Posterior vena cava (tissue), 2 donors: ENCODE data around the gene EPB41L1. TPM values are rescaled to one million over a fixed set of nuclear protein-coding genes. Genes with fewer than 3 reads are reported as not detected.

Experiments used
- DNase-seq: peaks from one replicate; pipeline ENCODE4 v3.0.0-alpha.2; 2020; ENCODE audit warnings: low spot score
- intact Hi-C, 2 donors: fragments of 100-400 bp; cut with DNase I; formaldehyde crosslinking; loops; one replicate each; pipeline versions ENCODE4 v1.14.1 to v1.14.2; 2022 to 2023
- total RNA-seq, 2 donors: library from RNA; stranded (reverse); fragmentation: NEBNext Ultra II Directional; extraction: Animal tissue kit (Norgen Biotek cat#: 25700); gene quantifications; one replicate each; pipeline ENCODE4 v1.2.1, GENCODE V29; 2021
- donor health status: DM: yes; HTN: yes; CAD: no.
- donor health status: DM: yes; HTN: yes; CAD: no.

EPB41L1 gene
- total RNA-seq, 2 donors from 2014 or later: 39.3 to 58.2 TPM

DNA sequence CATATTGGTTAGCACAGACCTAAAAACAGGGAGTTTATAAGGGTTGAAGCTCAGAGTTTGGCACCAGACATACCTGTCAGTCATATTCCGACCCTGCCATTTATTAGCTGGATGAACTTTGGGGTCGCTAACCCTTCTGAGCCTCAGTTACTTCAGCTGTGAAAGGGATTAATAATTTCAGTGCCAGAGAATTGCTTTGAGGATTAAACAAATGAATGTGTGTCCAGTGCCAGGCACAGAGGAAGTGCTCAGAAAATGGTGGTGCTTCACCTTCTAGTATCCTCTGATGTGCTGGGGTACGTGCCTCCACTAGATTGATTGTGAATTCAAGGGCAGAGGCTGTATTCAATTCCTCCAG lies 4.1 kb upstream of the EPB41L1 start:
- no peak for DNase-seq
- intact Hi-C loops: no loop called here

DNA sequence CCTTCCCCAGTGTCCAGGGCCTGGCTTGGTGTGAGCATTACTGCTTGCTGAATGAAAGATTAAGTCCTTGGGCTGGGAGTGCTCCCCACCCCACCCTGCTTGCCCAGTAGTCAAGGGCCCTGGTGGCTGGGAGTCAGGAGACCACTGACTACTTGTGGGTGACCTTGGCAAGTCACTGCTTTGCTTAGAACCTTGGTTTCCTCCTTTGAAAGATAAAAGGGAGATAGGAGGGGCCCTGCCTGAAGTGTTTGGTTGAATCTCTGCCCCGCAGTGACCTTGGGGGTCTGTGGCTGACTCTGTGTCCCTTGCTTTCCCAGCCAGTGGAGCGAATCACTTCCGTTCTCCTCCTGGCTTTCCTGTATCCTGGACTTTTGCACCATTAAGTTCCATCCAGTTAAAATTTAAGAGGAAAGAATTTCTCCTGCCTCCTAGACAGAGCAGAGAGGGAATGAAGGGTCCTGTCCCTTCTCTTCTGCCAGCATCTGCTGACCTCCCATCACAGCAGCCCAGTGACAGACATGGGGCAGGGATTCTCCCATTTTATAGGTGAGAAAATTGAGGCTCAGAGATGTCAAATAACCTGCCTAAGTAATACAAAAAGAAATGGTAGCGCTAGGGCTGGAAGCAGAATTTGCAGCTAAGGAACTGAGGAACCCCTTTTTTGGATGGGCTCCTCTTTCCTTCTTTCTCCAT lies 3.5 kb upstream of the EPB41L1 start:
- no peak for DNase-seq
- intact Hi-C loops: no loop called here

DNA sequence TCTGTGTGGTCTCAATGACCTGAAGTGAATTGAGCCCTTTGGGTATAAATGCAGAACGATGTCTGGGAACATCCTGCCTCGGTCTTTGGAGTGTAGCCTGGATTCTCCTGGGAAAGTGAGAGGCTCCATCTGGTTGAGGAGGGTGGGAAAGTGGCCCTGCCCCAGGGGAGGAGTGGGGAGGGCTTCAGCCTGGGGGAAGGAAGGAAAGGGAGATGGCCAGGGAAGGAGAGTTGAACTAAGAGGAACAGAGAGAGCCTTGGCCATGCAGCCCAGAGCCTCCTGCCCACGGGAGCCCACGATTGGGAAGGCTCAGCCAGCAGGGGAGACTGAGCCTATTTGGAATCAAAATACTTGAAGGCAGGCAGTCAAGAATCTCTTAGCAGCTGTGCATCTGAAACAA lies 2.3 kb upstream of the EPB41L1 start:
- intact Hi-C loops: no loop called here
- no peak for DNase-seq

DNA sequence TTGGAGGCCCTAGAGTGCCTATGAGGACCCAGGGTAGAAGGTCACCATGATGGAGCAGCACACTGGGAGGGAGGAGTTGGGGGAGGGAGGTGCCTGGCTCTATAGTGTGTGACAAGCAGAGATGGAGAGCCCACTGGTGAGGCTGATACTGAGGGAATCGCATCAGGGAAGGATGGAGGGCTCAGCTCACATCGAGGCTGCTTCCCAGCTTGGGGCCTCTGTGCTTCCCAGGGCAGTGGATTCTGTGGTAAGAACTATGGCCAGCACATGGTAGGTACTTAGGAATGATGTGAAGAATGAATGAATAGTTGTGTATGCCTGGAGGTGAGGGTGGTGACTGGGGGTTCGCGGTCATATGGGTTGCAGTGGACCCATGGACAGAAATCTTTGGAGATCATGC lies 1.3 kb upstream of the EPB41L1 start:
- no peak for DNase-seq
- intact Hi-C loops: no loop called here

DNA sequence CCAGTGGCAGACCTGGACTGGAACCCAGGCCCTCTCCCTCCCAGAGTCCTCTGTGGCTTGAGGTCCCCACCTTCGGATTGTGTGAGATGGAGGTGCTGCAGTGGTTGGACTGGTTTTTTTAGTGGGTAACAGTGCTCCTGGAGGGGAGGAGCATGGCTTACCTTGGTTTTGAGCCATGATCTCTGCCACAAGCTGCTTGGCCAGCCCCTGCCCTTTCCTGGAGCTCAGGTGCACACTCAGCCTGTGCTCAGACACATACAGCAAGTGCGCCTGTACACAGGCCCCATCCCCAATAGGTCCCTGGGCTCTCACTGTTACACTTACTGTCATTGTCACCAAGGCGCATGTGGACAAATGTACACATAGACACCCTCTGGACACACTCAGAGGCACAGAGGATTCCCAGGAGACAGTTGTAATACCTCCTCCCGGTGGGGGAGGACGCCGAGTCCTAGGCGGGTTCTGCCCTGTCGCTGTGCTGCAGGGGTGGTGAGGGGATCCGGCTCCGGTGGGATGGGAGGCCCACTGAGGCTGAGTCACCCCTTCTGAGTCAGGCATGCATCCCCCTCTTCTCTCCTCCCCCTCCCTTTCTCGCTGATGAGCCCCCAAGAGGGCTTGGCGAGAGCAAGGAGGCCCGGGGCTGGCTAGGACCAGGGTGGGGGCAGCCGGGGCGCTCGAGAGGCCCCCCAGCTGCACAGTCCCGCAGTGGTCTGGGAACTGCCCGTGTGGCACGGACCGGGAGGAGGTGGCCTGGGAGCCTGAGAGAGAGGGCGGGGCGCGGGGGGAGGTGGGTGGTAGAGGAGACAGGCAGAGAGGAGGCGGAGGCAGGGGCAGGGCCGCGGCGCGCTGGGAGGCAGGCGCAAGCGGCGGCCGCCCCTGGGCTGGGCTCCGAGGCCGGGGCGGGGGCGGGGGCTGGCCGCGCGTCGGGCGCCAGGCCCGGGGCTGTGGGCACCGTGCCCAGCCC lies 522 bp upstream of the EPB41L1 start:
- intact Hi-C loops: no loop called here

DNA sequence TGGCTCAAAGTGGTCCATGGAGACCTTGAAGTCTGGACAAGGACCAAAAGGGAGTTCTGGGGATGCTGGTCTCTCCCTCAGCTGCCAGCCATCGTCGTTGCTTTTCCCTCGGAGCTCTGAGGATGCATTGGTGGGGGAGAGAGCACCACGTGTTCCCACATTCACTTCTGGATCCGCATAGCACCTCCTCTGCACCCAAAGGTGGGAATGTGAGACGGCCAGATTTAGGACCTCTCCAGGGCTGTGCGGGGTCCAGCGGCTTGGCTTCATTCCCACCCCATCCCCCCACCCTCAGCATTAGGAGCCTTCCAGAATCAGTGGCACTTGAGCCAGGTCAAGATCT lies 1.1 kb downstream of the EPB41L1 start:
- intact Hi-C loops: loop anchor here in 1 of 2 donors (5.0 kb wide), 1 partner anchor 42 kb away; no protein-coding TSS in a partner anchor
- no peak for DNase-seq

More for the DNA sequence above, 522 bp upstream of the EPB41L1 start:
- peak; percentile 90 for DNase-seq

DNA sequence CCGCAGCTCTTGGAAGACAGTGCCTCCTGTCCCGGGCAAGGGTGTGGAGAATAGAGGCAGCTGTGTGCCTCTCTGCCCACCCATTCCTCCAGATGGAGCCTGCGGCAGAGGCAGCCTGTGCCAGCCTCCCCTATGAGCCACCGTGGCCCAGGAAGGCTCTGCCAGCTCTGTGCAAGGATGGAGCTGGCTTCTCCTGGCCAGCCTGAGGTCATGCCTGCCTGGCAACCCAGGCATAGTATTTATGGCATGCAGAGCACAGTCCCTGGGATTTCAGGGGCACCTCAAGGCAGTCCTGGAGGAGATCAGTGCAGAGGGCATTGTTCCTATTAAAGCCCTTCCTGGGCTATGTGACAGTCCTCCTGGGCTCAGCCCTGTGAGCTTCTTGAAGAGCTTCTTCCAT lies 1.5 kb downstream of the EPB41L1 start:
- intact Hi-C loops: loop anchor here in 1 of 2 donors (5.0 kb wide), 1 partner anchor 41 kb away; no protein-coding TSS in a partner anchor
- no peak for DNase-seq

DNA sequence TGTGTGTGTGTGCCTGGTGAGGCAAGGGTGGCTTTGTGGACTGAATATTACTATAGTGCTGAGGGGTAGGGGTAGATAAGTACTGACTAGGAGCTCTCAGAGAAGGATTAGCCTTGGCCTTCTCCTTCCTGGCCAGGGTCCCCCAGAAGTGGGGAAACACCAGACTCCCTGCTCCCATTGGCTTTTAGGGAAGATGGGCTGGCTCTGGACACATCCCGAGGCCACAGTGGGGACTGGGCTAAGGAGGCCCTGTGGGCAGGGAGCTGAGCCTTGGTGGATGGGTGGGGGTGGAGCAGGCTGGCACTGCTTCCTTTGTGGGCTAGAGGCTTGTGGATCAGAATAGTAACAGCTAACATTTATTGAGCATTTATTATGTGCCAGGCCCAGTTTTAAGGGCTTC lies 3.1 kb downstream of the EPB41L1 start:
- intact Hi-C loops: loop anchor here in 1 of 2 donors (5.0 kb wide), 1 partner anchor 40 kb away; no protein-coding TSS in a partner anchor

DNA sequence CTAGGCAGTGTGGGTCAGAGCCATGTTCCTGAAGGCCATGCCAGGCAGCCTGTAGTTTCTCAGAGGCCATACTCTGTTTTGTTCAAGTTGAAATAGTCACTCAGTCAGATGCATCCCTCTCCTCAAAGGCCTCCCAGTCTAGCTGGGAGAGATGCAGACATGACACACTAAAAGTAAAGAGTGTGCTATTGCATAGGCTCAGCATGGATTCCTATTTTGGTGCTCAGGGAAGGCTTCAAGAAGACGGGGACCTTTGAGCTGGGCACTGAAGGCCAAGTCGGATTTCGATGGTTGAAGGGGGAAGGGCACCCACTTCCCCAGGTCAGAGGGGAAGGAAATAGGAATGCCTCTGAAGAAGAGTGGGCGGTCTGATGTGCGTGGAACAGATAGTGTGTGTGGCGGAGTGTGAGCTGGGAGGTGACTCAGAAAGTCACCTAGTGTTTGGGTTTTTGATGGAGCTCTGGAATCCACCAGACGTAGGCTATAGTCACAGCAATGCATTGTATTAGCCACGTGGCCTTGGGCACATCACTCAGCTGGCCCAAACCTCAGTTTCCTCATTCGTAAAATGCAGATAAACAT lies 3.7 kb downstream of the EPB41L1 start:
- intact Hi-C loops: loop anchor here in 1 of 2 donors (5.0 kb wide), 1 partner anchor 39 kb away; no protein-coding TSS in a partner anchor
- no peak for DNase-seq

More for the DNA sequence above, 3.1 kb downstream of the EPB41L1 start:
- no peak for DNase-seq

DNA sequence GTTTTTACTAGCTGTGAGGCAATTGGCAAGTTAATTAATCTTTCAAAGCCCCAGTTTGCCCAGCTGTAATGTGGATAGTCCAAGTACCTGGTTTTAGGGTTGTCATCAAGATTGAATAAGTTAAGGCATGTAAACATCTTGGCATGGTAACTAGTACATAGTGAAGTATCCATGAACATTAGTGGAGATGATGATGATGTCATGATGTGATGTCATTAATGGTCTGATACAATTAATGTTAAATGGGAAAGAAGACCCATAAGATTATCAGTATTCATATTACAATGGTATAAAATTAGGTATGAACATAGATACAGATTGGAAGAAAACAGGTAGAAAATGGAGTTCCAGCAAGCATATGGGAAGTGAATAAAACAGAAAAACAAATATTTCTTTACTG lies 5.3 kb downstream of the EPB41L1 start:
- no peak for DNase-seq
- intact Hi-C loops: loop anchor here in 1 of 2 donors (5.0 kb wide), 1 partner anchor 37 kb away; no protein-coding TSS in a partner anchor

DNA sequence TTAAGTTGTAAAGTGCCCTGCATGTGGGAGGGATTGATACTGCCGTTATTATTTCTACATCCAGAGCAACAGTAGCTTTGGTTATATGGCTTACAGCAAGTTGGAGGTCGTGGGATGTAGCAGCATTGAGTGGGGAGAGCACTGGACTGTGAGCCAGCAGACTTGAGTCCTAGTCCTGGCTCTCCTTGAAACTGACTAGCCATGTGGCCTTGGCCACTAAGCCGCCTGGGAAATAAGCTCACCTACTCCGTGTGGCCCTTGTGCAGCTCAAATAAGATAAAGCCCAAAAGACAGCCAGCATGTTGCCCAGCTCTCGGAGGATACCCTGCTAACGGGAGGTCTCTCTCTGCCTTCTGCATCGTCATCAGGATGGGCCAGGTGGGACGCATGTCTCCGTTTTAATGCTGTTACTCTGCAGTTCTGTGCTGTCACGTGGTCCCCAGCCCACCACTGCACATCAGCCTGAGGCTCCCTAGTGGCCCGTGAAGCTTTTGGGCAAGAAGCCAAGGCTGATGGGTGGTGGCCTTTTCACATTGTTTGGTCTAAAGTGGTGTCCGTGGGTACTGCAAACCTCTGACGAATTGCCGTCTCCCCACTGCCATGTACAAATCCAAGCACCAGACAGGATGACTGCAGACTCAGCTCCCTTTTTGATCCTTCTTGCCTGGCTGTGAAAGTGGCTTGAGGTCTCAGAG lies 7.9 kb downstream of the EPB41L1 start:
- no peak for DNase-seq
- intact Hi-C loops: no loop called here

DNA sequence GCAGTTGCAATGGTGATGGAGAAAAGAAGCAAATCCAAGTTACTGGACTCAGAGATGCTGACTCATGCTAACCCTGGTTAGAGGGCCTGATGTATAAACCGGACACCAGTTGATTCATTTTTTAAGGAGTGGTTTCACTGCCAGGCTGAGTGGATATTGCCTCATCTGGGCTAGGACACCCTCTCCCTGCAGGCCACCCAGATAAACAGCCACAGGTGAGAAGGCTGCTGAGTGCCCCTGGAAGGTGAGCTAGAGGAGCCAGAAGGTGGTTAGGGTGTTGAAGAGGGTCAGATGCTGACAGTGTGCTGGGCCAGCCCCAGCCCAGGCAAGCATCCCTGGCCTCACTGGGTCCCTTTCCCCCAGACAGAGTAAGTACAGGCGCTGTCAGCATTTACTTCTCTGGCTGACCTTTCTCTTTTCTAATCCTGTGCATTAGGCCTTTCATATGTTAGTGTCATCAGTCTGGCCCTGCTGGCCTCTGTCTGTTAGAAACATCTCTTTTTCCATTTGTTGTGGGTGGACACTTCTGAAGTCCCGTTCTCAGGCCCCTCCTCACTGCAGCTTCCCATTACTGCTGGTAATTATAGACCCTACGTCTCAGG lies 13.5 kb downstream of the EPB41L1 start:
- intact Hi-C loops: no loop called here

DNA sequence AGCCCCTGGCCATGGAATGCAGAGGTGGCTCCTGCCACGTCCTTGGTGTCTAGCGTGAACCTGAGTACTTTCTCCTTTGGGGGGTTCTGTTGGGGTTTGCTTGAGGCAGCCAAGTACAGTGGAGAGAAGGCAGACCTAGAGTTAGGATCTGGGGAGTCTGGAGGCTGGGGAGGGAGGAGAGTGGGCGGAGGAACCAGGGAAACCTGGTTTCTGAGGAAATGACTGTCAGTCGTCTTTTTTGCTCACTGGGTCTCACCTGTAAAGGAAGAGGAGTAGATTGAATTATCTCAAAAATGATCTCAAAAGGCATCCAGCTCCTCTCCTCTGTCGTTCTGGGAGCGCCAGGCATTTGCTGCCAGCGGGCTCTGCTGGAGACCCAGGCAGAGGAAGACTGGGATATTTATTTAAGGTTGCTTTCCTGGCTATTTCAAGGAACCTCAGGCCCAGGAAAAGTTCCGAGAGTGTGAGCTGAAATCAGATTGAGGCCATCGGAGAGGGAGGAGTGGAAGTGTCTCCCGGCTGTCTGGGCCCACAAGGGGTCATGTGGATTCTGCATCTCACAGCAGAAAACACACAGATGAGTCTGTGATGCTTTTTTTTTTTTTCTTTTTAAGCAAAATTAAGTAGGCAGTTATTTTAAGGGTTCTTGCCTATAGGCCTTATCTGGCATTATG lies 16.1 kb downstream of the EPB41L1 start:
- DNase-seq: no peak

More for the DNA sequence above, 13.5 kb downstream of the EPB41L1 start:
- DNase-seq: no peak

DNA sequence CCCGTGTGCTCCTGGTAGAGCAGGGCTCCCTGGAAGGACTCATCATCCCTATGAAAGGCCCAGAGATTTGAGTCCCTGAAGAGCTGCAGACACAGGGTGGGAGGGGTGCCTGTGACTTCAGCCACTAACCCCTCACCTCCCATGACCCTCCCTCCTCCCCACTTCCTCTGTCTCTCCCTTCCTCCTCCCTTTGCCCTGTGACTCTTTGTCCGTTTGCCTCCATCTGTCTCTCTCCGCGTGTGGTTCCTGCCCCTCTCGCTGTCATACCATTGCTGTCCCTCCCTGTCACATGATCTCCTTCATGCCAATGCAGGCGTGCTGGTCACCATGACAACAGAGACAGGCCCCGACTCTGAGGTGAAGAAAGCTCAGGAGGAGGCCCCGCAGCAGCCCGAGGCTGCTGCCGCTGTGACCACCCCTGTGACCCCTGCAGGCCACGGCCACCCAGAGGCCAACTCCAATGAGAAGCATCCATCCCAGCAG lies 19.0 kb downstream of the EPB41L1 start:
- DNase-seq: no peak
- intact Hi-C loops: no loop called here

More for the DNA sequence above, 16.1 kb downstream of the EPB41L1 start:
- intact Hi-C loops: no loop called here

DNA sequence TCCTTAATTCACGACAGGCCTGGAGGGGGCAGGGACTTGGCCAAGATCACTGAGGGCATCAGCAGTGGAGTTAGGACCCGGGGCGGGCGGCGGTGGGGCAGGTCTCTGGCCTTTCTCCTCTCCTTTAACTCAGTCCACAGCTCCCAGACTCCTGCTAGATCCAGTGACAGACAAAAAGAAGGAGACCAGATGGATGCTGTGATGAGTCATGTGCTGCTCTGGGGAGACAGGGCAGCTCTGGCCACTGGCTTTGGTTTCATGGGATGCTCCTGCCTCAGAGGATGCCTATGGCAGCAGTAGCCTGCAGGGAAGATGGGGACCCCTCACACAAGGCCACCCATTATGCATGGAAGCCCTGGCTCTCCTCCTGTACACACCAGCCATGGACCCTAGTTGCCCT lies 20.5 kb downstream of the EPB41L1 start:
- intact Hi-C loops: no loop called here
- no peak for DNase-seq

DNA sequence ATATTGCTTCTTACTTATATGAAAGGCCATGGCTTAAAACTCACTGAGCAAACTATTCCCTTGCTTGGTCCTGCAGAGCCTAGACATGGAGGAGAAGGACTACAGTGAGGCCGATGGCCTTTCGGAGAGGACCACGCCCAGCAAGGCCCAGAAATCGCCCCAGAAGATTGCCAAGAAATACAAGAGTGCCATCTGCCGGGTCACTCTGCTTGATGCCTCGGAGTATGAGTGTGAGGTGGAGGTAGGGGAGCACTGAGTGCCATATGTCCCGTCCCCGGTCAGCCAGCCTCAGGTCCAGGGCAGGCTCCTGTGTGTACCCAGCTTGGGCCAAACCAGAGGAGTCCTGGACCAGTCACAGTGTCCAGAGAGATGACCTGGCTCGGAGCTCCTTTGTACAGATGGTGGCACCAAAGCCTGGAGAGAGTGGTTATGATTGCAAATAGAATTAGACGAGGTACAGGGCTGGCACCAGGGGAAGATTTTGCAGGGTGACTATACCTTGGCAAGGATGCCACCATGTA lies 21.0 kb downstream of the EPB41L1 start:
- no peak for DNase-seq
- intact Hi-C loops: no loop called here

DNA sequence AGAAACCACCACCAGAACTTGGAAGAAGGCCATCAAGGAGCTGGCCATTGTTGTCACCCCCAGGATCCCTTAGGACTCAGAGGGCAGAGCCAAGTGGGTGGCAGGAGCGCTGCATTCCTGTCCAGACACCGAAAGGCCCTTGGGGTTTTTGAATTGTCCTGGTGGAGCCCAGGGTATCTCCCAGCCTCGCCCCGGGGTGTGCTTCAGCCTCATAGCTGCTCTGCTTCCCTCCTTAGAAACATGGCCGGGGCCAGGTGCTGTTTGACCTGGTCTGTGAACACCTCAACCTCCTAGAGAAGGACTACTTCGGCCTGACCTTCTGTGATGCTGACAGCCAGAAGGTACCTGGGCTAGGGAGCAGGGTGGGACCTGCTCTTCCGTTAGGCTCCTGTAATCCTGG lies 23.2 kb downstream of the EPB41L1 start:
- DNase-seq: no peak
- intact Hi-C loops: no loop called here
